Suprapubic skin (tissue), 4 donors: ENCODE data around the gene KRTAP9-4. TPM values are rescaled to one million over a fixed set of nuclear protein-coding genes. Genes with fewer than 3 reads are reported as not detected.
"Not testable (repeated sequence)": the region's sequence is repeated elsewhere in the genome, so short reads cannot be mapped to it uniquely, and the experiment has no call there.

ENCODE experiments used
- DNase-seq, 2 donors: peaks; one replicate each; pipeline ENCODE4 v3.0.0-alpha.2; 2019; ENCODE audit warnings: low spot score in 2 of 2
- H3K27ac ChIP-seq: fragments of 200-600 bp; sonication (generic); one replicate; pipeline ENCODE4 v1.5.1; 2019
- H3K27me3 ChIP-seq: fragments of 200-600 bp; sonication (generic); one replicate; pipeline ENCODE4 v1.5.1; 2019
- H3K36me3 ChIP-seq: fragments of 200-600 bp; sonication (generic); one replicate; pipeline ENCODE4 v1.5.1; 2019
- H3K4me1 ChIP-seq: fragments of 200-600 bp; sonication (generic); one replicate; pipeline ENCODE4 v1.5.1; 2019
- H3K4me3 ChIP-seq: fragments of 200-600 bp; sonication (generic); one replicate; pipeline ENCODE4 v1.5.1; 2019; ENCODE audit warnings: mild to moderate bottlenecking
- H3K9me3 ChIP-seq: fragments of 200-600 bp; sonication (generic); one replicate; pipeline ENCODE4 v1.5.1; 2019
- EP300 ChIP-seq: sonication (generic); formaldehyde crosslinking; IDR thresholded peaks from one replicate; pipeline ENCODE4 v1.6.1; 2017; ENCODE audit warnings: antibody characterized with exemption
- POLR2A ChIP-seq, 2 donors: fragments of 450-650 bp; IDR thresholded peaks; one replicate each; pipeline ENCODE4 v1.6.1; 2017; ENCODE audit warnings: antibody characterized with exemption in 2 of 2, mild to moderate bottlenecking in 2 of 2, moderate library complexity in 2 of 2
- POLR2AphosphoS5 ChIP-seq, 3 donors: sonication (generic); formaldehyde crosslinking; IDR thresholded peaks; one replicate each; pipeline ENCODE4 v1.6.1; 2017; ENCODE audit warnings: antibody characterized with exemption in 3 of 3
- whole genome bisulfite sequencing: methylation state at CpG from one replicate; pipeline ENCODE4 v1.1.5; 2018; 5-methylcytosine and 5-hydroxymethylcytosine counted together
- total RNA-seq, 4 donors: library from RNA; depleted of rRNA; stranded (reverse); fragments of >200 nt; gene quantifications; one replicate each; pipeline ENCODE4 v1.1.0, GENCODE V29; 2016
- TF ChIP-seq, protein P1 (sequence below), 2 donors: fragments of 200-600 bp in 1 of 2; fragments of 450-650 bp in 1 of 2; sonication (generic) in 1 of 2; IDR thresholded peaks; one replicate each; pipeline ENCODE4 v1.5.1; 2016 to 2019; ENCODE audit warnings: antibody characterized with exemption in 2 of 2, mild to moderate bottlenecking in 1 of 2, moderate library complexity in 1 of 2

The KRTAP9-4 gene
- total RNA-seq, 4 donors from 2014 or later = 18.8 to 103 (median 50.1) TPM; not detected in 1

- TF ChIP-seq EP300 (no peak), POLR2A (IDR thresholded peaks at IDR 0.05) (no peak), POLR2AphosphoS5 (IDR thresholded peaks at IDR 0.05) (no peak)
- TF ChIP-seq, protein P1, sequence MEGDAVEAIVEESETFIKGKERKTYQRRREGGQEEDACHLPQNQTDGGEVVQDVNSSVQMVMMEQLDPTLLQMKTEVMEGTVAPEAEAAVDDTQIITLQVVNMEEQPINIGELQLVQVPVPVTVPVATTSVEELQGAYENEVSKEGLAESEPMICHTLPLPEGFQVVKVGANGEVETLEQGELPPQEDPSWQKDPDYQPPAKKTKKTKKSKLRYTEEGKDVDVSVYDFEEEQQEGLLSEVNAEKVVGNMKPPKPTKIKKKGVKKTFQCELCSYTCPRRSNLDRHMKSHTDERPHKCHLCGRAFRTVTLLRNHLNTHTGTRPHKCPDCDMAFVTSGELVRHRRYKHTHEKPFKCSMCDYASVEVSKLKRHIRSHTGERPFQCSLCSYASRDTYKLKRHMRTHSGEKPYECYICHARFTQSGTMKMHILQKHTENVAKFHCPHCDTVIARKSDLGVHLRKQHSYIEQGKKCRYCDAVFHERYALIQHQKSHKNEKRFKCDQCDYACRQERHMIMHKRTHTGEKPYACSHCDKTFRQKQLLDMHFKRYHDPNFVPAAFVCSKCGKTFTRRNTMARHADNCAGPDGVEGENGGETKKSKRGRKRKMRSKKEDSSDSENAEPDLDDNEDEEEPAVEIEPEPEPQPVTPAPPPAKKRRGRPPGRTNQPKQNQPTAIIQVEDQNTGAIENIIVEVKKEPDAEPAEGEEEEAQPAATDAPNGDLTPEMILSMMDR (IDR thresholded peaks at IDR 0.05) = no peak
- H3K9me3 ChIP-seq = no peaks in the 10 kb centered on the region
- H3K4me3 ChIP-seq = no peak overlapping the region
- 93% methylated on average over 1 of the region's 1 CpG for WGBS
- DNase-seq = no peak
- no peaks in the 10 kb centered on the region for H3K36me3 ChIP-seq
- H3K27me3 ChIP-seq = peaks cover 11% of the 10 kb centered on the region
- H3K4me1 ChIP-seq = no peaks in the 10 kb centered on the region
- no peak overlapping the region for H3K27ac ChIP-seq
Measured at GRCh38 chr17:41251261-41251660, 1.8 kb downstream of the KRTAP9-4 start.

GRCh38 chr17:41254861-41255260, 5.4 kb downstream of the KRTAP9-4 start:
- no peak for TF ChIP-seq POLR2AphosphoS5 (IDR thresholded peaks at IDR 0.05)
- TF ChIP-seq, protein P1 (IDR thresholded peaks at IDR 0.05) = no peak
- no peak for TF ChIP-seq EP300
- no peak for TF ChIP-seq POLR2A (IDR thresholded peaks at IDR 0.05)
- H3K27ac ChIP-seq = no peak overlapping the region
- H3K4me3 ChIP-seq = no peak overlapping the region
- H3K27me3 ChIP-seq = peaks cover 18% of the 10 kb centered on the region
- no peak for DNase-seq
- no peaks in the 10 kb centered on the region for H3K4me1 ChIP-seq
- no peaks in the 10 kb centered on the region for H3K9me3 ChIP-seq
- 41% methylated on average over 1 of the region's 1 CpG for WGBS
- no peaks in the 10 kb centered on the region for H3K36me3 ChIP-seq

- H3K4me3 ChIP-seq, H3K36me3 ChIP-seq, H3K9me3 ChIP-seq, H3K4me1 ChIP-seq, H3K27ac ChIP-seq, DNase-seq: not testable (repeated sequence)
- peaks cover 15% of the 10 kb centered on the region for H3K27me3 ChIP-seq
- WGBS = 90% methylated on average over 4 of the region's 5 CpGs
Measured at GRCh38 chr17:41255381-41256290, 6.1 kb downstream of the KRTAP9-4 start, which contains the start of gene KRTAP9-9. KRTAP9-9 (plus strand) TSS chr17:41255384.

GRCh38 chr17:41256291-41256685, 6.8 kb downstream of the KRTAP9-4 start:
- WGBS = 93% methylated on average over 1 of the region's 1 CpG
- H3K4me1 ChIP-seq = no peaks in the 10 kb centered on the region
- no peaks in the 10 kb centered on the region for H3K36me3 ChIP-seq
- H3K27me3 ChIP-seq = peaks cover 15% of the 10 kb centered on the region
- TF ChIP-seq POLR2A (IDR thresholded peaks at IDR 0.05) = no peak
- TF ChIP-seq POLR2AphosphoS5 (IDR thresholded peaks at IDR 0.05) = no peak
- no peak for TF ChIP-seq EP300
- TF ChIP-seq, protein P1 (IDR thresholded peaks at IDR 0.05) = no peak
- H3K4me3 ChIP-seq = no peak overlapping the region
- no peak for DNase-seq
- no peaks in the 10 kb centered on the region for H3K9me3 ChIP-seq
- no peak overlapping the region for H3K27ac ChIP-seq

DNA sequence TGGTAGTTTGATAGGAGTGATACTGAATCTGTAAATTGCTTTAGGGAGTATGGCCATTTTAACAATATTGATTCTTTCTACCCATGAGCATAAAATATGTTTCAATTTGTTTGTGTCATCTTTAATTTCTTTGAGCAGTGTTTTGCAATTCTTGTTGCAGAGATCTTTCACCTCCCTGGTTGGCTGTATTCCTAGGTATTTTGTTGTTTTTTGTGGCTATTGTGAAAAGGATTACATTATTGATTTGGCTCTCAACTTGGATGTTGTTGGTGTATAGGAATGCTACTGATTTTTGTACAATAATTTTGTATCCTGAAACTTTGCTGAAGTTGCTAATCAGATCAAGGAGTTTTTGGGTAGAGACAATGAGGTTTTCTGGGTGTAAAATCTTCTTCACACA, 8.9 kb downstream of the KRTAP9-4 start:
- no peaks in the 10 kb centered on the region for H3K9me3 ChIP-seq
- TF ChIP-seq POLR2AphosphoS5 (IDR thresholded peaks at IDR 0.05) (no peak), EP300 (no peak), POLR2A (IDR thresholded peaks at IDR 0.05) (no peak)
- TF ChIP-seq, protein P1 (IDR thresholded peaks at IDR 0.05) = no peak
- no peak for DNase-seq
- H3K27ac ChIP-seq = no peak overlapping the region
- peaks cover 22% of the 10 kb centered on the region for H3K27me3 ChIP-seq
- H3K4me1 ChIP-seq = no peaks in the 10 kb centered on the region
- no peak overlapping the region for H3K4me3 ChIP-seq
- H3K36me3 ChIP-seq = no peaks in the 10 kb centered on the region
